Fibroblast of skin of right biceps (primary cell): Measurements from ENCODE around the gene CHMP2A.
"Not testable (repeated sequence)": the region's sequence is repeated elsewhere in the genome, so short reads cannot be mapped to it uniquely, and the experiment has no call there.

Experiments used
- DNase-seq: peaks from one replicate; pipeline ENCODE4 v3.0.0-alpha.2; 2013

Gene CHMP2A

GRCh38 chr19:58554494-58555368, at the start of gene CHMP2A:
Gene CHMP2A, minus strand, starts transcription at chr19:58555105. Its CDS starts 893 bp downstream, at chr19:58554212.
- peak; percentile 97 for DNase-seq

- DNase-seq, result no peak
These were observed 31.3 kb upstream of the CHMP2A start for GRCh38 chr19:58586133-58586765.

DNA sequence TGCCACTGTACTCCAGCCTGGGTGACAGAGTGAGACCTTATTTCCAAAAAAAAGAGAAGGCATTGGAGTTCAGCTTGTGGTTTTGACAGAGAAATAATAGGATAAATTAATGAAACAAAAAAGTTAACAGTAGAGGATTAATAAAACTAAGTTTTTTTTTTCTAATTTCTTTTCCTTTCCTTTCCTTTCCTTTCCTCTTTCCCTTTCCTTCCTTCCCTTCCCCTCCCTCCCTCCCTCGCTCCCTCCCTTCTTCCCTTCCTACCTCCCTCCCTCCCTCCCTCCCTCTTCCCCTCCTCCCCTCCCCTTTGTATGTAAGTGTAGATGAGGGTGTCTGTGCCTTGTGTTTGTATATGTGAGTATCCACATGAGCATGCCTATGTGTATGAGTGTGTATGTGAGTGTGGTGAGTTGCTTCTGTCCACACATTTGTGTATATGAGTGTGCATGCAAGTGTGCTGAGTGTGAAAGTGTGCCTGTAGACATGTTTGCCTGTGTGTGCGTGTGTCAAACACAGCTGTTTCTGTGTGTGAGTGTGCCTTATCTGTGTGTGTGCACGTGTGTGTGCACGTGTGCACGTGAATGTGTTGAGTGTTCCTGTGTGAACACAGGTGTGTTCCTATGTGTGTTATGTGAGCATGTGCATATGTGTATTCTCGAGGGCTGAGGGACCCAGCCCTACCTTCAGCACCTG, 30.7 kb upstream of the CHMP2A start:
- no peak for DNase-seq

DNA sequence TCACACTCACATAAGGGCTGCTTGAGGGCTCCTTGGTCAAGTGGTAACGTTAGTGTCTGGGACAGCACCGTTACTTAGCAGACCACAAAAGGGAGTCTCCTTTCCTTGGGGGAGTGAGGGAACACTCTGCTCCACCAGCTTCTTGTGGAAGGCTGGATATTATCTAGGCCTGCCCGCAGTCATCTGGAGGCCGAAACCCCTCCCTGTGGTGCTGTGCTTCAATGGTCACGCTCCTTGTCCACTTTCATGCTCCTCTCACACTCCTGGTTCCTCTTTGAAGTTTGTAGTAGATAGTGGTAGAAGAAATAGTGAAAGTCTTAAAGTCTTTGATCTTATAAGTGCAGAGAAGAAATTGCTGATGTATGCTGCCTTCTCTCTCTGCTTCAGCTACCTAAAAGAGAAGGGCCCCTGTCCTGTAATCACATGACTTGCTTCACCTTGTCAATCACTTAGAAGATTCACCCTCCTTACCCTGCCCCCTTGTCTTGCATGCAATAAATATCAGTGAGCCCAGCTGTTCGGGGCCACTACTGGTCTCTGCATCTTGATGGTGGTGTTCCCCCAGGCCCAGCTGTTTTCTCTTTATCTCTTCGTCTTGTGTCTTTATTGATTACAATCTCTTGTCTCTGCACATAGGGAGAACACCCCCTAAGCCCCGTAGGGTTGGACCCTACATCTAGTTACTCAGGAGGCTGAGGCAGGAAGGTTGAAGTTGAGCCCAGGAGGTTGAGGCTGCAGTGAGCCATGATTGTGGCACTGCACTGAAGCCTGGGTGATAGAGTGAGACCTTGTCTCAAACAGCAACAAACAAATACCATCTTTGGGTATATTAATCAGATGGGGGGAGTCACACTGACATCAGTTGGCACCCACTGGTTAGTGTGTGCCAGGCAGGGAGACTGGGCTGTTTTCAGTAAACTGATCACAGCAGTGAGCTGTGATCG, 29.9 kb upstream of the CHMP2A start:
- DNase-seq, result no peak

DNA sequence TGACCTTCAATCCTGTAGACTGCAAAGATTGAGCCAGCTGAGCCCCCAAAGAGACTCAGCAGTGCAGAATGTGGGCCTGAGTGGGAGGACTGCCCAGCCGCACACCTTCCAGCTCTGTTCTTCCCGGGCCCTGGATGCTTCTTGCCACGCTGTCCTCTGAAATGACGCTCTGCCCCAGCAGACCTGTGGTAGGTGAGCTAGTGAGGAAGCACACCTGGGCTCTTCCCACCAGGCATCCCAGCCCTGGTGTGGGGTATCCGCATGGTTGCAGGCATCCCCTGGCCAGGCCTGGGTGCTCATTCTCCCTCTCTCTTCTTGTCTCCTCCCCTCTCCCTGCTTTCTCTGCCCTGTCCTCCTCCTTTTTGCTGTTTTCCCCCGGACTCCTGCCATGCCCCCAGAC, 28.1 kb upstream of the CHMP2A start:
- DNase-seq, result no peak

DNA sequence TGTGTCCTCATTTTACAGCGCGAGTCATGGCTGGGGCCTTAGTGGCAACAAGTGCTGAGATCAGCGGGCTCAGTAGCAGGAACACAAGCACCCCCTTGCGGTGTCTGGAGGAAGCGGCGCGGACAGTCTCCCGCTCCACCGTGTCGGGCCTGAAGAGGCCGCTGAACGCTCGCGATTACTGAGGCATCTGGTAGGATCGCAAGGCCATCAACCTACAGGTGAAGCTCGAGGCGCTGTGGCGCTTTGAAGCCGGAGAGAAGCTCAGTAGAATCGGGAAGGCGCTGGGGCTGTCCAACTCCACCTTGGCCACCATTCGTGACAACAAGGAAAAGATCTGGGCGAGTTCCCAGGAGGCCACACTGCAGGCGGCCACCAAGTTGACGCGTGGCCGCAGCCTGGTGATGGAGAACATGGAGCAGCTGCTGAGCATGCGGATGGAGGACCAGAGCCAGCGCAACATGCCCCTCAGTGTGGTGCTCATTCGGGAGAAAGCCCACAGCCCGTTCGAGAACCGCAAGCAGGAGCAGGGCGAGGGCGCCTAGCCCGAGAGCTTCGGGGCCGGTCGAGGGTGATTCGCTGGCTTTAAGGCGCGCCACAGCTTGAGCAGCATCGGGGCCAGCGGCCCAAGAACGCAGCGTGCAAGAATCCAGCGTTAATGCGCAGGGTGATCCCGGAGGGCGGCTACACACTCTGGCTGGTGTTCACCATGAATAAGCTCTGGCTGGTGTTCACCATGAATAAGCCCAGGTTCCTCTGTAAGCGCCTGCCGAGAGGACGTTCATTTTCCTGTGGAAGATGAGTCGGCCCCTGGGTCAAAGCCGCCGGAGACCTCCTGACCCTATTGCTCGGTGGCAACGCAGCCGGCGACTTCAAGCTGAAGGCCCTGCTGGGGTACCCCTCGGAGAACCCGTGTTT, 26.6 kb upstream of the CHMP2A start:
- DNase-seq, result peak; percentile 85

DNA sequence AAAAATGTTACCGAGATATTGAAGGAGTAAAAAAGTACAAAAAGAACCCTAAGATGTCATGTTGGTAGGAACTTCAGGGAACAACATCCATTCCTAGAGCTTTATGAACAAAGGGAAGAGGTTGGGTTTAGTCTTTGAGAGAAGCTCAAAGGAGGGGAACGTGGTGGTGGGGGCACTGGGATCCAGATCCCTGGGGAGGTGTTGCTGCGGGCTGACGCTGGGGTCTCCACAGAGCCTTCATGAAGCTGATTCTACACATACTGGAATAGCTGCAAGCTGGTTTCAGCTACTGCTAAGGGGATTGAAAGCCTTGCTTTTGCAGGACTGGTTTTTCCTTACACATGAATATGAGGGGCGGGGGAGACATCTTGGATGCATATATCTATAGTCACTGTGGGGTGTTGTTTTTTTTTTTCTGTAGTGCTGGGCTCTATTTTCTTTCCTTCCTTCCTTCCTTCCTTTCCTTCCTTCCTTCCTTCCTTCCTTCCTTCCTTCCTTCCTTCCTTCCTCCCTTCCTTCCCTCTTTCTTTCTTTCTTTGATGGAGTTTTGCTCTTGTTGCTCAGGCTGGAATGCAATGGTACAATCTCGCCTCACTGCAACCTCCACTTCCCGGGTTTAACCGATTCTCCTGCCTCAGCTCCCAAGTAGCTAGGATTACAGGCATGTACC, 24.7 kb upstream of the CHMP2A start:
- no peak for DNase-seq

DNA sequence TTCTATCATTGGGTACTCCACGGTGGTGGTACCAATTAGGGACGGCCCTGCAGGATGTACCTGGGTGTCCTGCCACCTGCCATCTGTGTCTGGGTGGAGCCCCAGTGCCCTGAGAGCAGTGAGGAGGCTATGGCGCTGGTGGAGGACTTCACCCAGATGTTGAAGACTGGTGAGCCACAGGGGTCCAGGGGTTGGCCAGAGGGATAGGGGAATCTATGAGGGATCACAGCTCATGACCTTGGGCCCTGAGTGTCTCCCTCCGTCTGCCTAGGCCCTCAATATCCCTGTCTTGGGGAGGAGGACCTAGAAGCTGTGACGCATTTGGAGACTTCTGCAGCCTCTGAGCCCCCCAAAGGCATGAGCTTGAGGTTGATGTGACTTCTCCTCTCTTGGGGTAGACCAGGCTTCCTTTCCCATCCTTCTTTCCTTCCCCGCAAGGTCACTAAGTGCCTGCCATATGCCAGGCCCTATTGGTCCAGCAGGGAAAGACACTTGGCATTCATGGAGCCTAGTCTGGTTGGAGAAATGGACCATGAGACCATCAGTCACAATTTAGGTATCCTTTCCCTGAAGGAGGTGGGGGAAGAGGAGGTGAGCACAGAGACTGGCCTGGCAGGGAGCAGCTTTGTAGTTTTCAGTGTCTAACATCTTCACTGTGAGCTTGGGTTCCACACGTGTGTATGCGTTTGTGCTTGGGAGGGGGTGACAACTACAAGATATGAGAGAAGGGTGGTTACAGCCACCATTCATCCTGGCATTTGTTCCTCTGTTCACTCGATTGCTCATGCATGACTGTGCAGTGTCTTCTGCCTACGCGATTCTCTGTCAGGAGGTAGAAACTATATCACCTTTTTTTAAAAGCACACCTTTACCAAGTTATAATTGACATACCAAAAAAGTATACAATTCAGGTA, 23.4 kb upstream of the CHMP2A start:
- no peak for DNase-seq

DNA sequence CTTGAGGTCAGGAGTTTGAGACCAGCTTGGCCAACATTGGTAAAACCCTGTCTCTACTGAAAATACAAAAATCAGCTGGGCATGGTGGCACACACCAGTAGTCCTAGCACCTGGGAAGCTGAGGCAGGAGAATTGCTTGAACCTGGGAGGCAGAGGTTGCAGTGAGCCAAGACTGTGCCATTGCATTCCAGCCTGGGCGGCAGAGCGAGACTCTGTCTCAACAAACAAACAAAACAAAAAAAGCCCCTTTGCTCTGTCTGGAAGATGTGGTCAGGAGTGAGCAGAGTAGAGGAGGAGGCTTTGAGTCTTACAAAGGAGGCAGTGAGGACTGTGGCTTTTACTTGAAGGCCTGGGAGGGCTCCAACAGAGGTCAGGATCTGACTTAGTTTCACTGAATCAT, 22.7 kb upstream of the CHMP2A start:
- not testable (repeated sequence) for DNase-seq

DNA sequence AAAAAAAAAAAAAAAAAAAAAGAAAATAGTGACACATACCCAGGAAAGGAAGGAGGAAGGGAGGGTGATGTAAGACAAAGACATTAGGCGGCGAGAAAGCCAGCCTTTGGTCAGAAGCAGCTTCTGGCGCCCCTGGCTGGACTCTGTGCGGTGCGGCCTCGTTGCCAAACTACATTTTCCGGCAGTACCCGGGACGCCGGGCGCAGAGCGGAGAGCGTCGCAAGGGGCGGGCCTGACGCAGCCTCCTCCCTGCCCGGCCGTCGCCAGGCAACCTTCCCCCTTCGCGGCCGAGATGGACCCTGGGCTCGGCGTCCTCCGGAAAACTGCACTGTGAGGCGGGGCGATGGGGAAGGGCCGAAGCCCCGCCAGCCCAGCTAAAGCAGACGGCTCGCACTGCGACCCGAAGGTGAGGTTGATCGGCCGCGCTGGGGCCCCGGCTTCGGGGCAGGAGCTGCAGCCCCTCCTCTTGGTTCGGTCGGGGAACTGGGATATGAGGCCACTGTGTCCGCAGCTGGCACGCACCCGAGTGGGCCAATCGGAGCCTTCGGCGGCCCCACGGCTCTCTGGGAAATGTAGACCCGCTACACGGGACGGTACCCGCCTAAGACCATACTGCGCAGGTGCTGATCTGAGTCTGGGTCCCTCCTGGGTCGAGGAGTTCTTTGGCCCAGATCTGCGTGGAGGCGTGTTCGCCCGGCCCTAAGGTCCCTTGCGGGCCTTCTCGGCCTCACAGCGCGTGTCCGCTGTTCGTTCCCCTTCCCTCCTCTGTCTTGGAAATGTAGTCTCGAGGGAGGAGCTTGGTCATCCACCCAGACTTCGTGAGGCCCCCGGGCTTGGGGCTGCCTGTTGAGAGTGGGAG, 20.5 kb upstream of the CHMP2A start:
- peak; percentile 93 for DNase-seq

DNA sequence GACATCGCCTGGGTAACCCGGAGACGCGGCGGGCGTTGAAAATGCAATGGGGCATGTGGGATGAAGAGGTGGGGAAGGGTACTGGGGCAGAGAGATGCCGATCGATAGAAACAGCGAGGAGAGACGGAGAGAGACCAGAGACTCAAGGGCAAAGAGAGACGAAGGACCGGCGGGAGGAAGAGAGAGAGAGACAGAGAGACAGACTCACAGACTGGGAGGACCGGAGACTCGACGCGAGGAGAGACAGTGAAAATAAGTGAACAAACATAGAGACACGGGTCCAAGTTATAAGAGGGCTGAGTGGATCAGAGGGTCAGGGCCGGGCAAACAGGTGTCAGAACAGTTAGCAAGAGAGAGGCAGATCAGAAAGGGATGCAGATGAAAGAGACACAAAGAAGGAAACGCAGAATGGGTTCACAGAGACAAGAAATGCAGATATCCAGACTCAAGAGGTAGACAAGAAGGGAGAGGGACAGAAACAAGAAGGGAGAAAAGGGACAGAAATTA, 18.8 kb upstream of the CHMP2A start:
- DNase-seq, result no peak

DNA sequence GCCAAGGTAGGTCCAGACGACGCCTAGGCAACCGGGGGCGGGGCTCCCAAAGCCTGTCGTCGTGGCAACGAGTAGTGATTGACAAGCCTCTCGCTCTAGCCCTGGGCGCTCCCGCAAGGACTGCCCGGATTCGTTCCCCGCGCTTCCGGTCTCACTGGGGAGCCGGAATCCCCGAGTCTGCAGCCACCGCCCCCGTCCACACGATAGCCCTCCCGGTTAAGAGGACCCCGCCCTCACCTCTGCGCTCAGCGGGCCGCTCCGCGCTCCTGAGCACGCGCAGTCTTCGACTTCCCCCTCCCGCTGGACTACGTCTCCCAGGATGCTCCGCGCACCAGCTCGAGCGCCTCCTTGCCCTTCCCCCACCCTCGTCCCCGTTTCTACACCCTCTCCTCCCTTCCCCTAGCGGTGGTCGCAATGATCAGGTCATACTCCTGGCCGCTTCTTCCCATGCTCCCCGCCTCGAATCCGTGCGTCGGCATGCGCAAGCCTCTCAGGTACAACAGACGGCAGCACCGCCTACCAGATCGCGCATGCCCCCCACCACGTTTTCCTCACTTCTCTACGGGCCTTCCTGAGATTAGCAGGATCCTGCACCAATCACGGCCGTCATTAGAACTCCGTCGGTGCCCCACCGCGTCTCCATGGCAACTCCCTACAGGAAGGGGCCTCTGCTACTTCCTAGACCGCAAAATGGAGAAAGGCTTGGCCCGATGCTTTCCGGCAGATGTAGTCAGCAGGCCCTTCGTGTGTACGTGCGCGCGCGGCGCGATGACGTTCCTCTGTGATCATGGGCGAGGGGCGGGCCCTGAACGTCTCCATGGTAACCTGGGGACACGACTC, 18.1 kb upstream of the CHMP2A start, which contains the start of gene MZF1:
MZF1 (minus strand) TSS at position 518 of the 840 bp plus-strand sequence. CDS start 1,946 bp downstream, outside the sequence.
- peak; percentile 100 for DNase-seq

DNA sequence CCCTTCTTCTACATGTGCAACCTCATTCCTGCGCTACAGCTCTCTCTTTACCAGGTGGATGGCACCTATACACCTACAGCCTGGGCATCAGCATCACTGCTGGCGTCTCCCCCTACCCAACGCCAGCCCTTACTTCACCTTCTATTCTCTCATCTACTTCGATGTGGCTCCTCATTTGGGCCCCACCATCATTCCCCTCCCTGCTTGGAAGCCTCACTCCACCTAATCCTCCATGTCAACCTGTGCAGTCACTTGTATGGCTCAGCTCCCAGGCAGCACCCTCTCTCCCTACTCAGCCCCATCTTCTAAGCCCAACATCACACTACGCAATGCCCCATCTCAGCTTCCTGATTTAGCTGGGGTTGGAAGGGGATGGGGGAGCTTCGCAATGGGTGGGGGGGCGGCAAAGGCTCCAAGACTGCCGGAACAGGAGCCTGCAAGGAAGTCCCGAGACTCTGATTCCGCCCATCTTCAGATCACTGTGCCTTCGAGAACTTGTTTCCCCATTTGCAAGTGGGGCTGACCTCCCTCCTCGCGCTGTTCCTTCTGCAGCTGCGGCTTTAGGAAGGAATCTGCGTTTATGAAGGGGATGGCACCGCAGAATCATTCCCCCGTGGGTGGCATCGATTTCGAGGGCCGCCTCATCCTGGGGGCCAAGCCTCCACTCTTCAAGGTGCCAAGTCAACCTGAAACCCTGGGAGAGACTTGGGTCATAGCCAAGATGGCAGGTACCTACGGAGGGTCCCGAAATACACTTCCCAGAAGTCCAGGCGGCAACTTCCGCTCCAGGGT, 17.3 kb upstream of the CHMP2A start:
- no peak for DNase-seq

GRCh38 chr19:58571575-58571947, 16.7 kb upstream of the CHMP2A start:
- DNase-seq, result no peak

GRCh38 chr19:58570770-58571574, 16.1 kb upstream of the CHMP2A start:
- DNase-seq, result no peak
